Astrocyte (in vitro differentiated cells and primary cell): ENCODE measurements around the gene IGFALS. TPM values are rescaled to one million over a fixed set of nuclear protein-coding genes. Genes with fewer than 3 reads are reported as not detected.

Source experiments
- DNase-seq: peaks from one replicate; pipeline ENCODE4 v3.0.0-alpha.2; 2010; ENCODE audit warnings: low read depth
- FAIRE-seq: peaks from 2 replicates; lab custom pipeline; 2011; peaks lifted over from hg19 to GRCh38; lab: Jason Lieb, UNC
- H2AFZ ChIP-seq: 2 replicates; pipeline ENCODE4 v1.6.0; 2012; ENCODE audit warnings: low read depth, low read length, inconsistent platforms
- H3K27ac ChIP-seq: 2 replicates; pipeline ENCODE4 v1.5.1; 2011; ENCODE audit warnings: low read depth, low read length, inconsistent platforms
- H3K27me3 ChIP-seq: 2 replicates; pipeline ENCODE4 v1.6.0; 2011; ENCODE audit warnings: low read length, inconsistent platforms; ENCODE audit not compliant: insufficient read depth
- H3K36me3 ChIP-seq: 2 replicates; pipeline ENCODE4 v1.5.1; 2011; ENCODE audit warnings: low read length, inconsistent platforms; ENCODE audit not compliant: insufficient read depth
- H3K4me1 ChIP-seq: 2 replicates; pipeline ENCODE4 v1.5.1; 2011; ENCODE audit warnings: low read length, inconsistent platforms; ENCODE audit not compliant: insufficient read depth
- H3K4me2 ChIP-seq: 2 replicates; pipeline ENCODE4 v1.6.0; 2012; ENCODE audit warnings: low read length, inconsistent platforms
- H3K4me3 ChIP-seq: 2 replicates; pipeline ENCODE4 v1.5.1; 2011; ENCODE audit warnings: low read depth, mild to moderate bottlenecking, low read length, inconsistent platforms; ENCODE audit not compliant: insufficient read depth
- H3K79me2 ChIP-seq: 2 replicates; pipeline ENCODE4 v1.6.0; 2012; ENCODE audit warnings: mild to moderate bottlenecking, low read length, inconsistent platforms; ENCODE audit not compliant: insufficient read depth
- H3K9ac ChIP-seq: 2 replicates; pipeline ENCODE4 v1.6.0; 2012; ENCODE audit warnings: mild to moderate bottlenecking, low read length, inconsistent platforms
- H3K9me3 ChIP-seq: 2 replicates; pipeline ENCODE4 v1.5.1; 2012; ENCODE audit warnings: low read depth, mild to moderate bottlenecking, low read length, inconsistent platforms; ENCODE audit not compliant: insufficient read depth
- H4K20me1 ChIP-seq: 2 replicates; pipeline ENCODE4 v1.6.0; 2012; ENCODE audit warnings: low read length, inconsistent platforms; ENCODE audit not compliant: insufficient read depth
- H3K27ac Mint-ChIP-seq: one replicate; pipeline ENCODE4 v1.8.0; 2021; ENCODE audit warnings: mild to moderate bottlenecking, mixed read lengths; ENCODE audit not compliant: unreplicated experiment
- H3K27me3 Mint-ChIP-seq: one replicate; pipeline ENCODE4 v1.8.0; 2021; ENCODE audit warnings: low read depth, mixed read lengths; ENCODE audit not compliant: unreplicated experiment
- H3K36me3 Mint-ChIP-seq: one replicate; pipeline ENCODE4 v1.8.0; 2021; ENCODE audit warnings: low read depth, mixed read lengths; ENCODE audit not compliant: unreplicated experiment
- H3K4me1 Mint-ChIP-seq: one replicate; pipeline ENCODE4 v1.8.0; 2021; ENCODE audit warnings: low read depth, mixed read lengths; ENCODE audit not compliant: unreplicated experiment
- H3K4me3 Mint-ChIP-seq: one replicate; pipeline ENCODE4 v1.8.0; 2021; ENCODE audit warnings: mild to moderate bottlenecking, moderate library complexity, mixed read lengths; ENCODE audit not compliant: unreplicated experiment
- H3K9me3 Mint-ChIP-seq: one replicate; pipeline ENCODE4 v1.8.0; 2021; ENCODE audit warnings: mild to moderate bottlenecking, mixed read lengths; ENCODE audit not compliant: unreplicated experiment
- EZH2 ChIP-seq: IDR thresholded peaks from 2 replicates; pipeline ENCODE4 v1.6.1; 2012; ENCODE audit warnings: mild to moderate bottlenecking, low read length, inconsistent platforms; ENCODE audit not compliant: insufficient read depth
- total RNA-seq: library from RNA; stranded (reverse); gene quantifications from 2 replicates; pipeline ENCODE4 v1.2.1, GENCODE V29; 2021
- TF ChIP-seq, protein P1 (sequence below): IDR thresholded peaks from 2 replicates; pipeline ENCODE4 v1.5.1; 2011; ENCODE audit warnings: low read depth, mild to moderate bottlenecking, inconsistent platforms, low read length, moderate library complexity; ENCODE audit not compliant: insufficient read depth

IGFALS gene
- total RNA-seq, 1 donor from 2014 or later: not detected

DNA sequence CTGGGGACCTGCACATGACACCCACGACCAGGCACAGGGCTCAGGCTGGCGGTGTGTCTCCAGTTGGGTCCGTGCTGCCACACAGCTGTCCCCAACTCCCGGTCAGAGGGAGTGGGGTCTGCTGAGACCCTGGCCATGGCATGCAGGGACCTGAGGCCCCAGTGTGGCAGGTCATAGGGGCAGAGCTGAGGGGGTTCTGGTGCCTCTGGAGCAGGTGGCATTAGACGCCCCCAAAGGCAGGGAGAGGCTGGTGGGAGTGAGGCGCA is 6.5 kb downstream of the IGFALS start:
- no peaks in the 10 kb centered on the region for H3K36me3 Mint-ChIP-seq
- H3K27me3 ChIP-seq: no peaks in the 10 kb centered on the region
- no peaks in the 10 kb centered on the region for H3K4me1 Mint-ChIP-seq
- no peak overlapping the region for H3K4me2 ChIP-seq
- FAIRE-seq: no peak
- H3K9me3 ChIP-seq: no peaks in the 10 kb centered on the region
- no peak overlapping the region for H2AFZ ChIP-seq
- H3K27ac ChIP-seq: no peak overlapping the region
- no peaks in the 10 kb centered on the region for H3K27me3 Mint-ChIP-seq
- H3K4me3 ChIP-seq: no peak overlapping the region
- TF ChIP-seq EZH2: no peak
- TF ChIP-seq, protein P1, sequence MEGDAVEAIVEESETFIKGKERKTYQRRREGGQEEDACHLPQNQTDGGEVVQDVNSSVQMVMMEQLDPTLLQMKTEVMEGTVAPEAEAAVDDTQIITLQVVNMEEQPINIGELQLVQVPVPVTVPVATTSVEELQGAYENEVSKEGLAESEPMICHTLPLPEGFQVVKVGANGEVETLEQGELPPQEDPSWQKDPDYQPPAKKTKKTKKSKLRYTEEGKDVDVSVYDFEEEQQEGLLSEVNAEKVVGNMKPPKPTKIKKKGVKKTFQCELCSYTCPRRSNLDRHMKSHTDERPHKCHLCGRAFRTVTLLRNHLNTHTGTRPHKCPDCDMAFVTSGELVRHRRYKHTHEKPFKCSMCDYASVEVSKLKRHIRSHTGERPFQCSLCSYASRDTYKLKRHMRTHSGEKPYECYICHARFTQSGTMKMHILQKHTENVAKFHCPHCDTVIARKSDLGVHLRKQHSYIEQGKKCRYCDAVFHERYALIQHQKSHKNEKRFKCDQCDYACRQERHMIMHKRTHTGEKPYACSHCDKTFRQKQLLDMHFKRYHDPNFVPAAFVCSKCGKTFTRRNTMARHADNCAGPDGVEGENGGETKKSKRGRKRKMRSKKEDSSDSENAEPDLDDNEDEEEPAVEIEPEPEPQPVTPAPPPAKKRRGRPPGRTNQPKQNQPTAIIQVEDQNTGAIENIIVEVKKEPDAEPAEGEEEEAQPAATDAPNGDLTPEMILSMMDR: no peak
- H3K9ac ChIP-seq: no peak overlapping the region
- no peak for DNase-seq
- H4K20me1 ChIP-seq: peaks cover 34% of the 10 kb centered on the region
- H3K79me2 ChIP-seq: peaks cover 55% of the 10 kb centered on the region
- no peak overlapping the region for H3K27ac Mint-ChIP-seq
- peaks cover 2% of the 10 kb centered on the region for H3K36me3 ChIP-seq
- H3K4me1 ChIP-seq: peaks cover 4% of the 10 kb centered on the region
- no peak overlapping the region for H3K4me3 Mint-ChIP-seq
- no peaks in the 10 kb centered on the region for H3K9me3 Mint-ChIP-seq

DNA sequence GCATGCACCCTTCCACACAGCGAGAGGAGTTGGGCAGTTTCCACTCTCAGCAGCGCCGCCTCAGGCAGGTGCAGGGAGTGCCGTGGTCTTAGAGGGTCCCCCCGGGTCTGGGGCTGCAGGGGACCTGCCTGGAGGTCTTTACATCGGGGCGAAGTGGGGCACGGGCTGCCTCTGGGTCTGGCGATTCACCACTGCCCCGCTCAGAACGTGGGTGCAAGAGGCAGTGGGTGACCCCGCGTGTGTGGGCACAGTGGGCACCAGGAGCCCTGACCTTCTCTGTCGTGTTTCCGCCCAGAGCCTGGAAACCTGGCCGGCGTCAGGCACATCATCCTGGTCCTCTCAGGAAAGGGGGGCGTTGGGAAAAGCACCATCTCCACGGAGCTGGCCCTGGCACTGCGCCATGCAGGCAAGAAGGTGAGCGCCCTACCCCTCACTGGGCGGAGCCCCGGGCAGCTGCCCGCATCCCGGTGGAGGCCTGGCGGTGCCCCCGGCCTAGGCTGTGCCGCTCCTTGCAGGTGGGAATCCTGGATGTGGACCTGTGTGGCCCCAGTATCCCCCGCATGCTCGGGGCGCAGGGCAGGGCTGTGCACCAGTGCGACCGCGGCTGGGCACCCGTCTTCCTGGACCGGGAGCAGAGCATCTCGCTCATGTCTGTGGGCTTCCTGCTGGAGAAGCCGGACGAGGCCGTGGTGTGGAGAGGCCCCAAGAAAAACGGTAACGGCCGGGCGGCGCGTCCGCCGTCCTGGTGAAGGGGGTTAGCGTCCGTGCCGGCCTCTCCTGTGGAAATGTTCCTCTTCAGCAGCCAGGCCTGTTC is 7.1 kb downstream of the IGFALS start:
- Mint-ChIP-seq H3K27ac (no peak overlapping the region), H3K4me1 (peaks cover 4% of the 10 kb centered on the region), H3K9me3 (no peaks in the 10 kb centered on the region), H3K27me3 (no peaks in the 10 kb centered on the region), H3K36me3 (peaks cover 2% of the 10 kb centered on the region), H3K4me3 (no peak overlapping the region)
- peaks cover 60% of the 10 kb centered on the region for H3K79me2 ChIP-seq
- no peak overlapping the region for H3K27ac ChIP-seq
- H3K4me1 ChIP-seq: peaks cover 6% of the 10 kb centered on the region
- no peak for TF ChIP-seq EZH2
- TF ChIP-seq, protein P1: no peak
- FAIRE-seq (no peak), DNase-seq (no peak)
- no peaks in the 10 kb centered on the region for H3K27me3 ChIP-seq
- H4K20me1 ChIP-seq: peaks cover 39% of the 10 kb centered on the region
- no peak overlapping the region for H2AFZ ChIP-seq
- H3K36me3 ChIP-seq: peaks cover 2% of the 10 kb centered on the region
- no peak overlapping the region for H3K4me2 ChIP-seq
- no peaks in the 10 kb centered on the region for H3K9me3 ChIP-seq
- H3K4me3 ChIP-seq: no peak overlapping the region
- no peak overlapping the region for H3K9ac ChIP-seq

DNA sequence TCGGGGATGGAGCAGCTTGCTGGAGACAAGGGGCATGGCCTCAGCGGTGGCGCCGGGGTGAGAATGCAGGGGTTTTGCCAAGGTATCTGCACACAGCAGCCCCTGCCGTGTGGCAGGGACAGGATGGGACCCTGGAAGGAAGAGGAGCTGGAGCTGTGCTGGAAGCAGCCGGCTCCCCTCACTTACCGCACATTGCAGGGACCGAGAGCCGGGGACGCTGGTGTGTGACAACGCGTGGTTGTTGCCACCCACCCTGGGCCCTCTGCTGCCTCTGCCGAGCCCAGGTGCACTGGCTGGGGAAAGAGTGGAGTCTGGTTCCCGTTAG is 7.7 kb downstream of the IGFALS start:
- H3K36me3 Mint-ChIP-seq: peaks cover 2% of the 10 kb centered on the region
- Histone ChIP-seq H3K27ac (no peak overlapping the region), H3K4me2 (no peak overlapping the region), H3K79me2 (peaks cover 67% of the 10 kb centered on the region), H3K36me3 (peaks cover 2% of the 10 kb centered on the region), H3K4me1 (peaks cover 12% of the 10 kb centered on the region), H3K27me3 (no peaks in the 10 kb centered on the region), H3K9ac (no peak overlapping the region), H2AFZ (no peak overlapping the region), H3K4me3 (no peak overlapping the region), H4K20me1 (peaks cover 46% of the 10 kb centered on the region), H3K9me3 (no peaks in the 10 kb centered on the region)
- H3K27me3 Mint-ChIP-seq: no peaks in the 10 kb centered on the region
- peaks cover 9% of the 10 kb centered on the region for H3K4me1 Mint-ChIP-seq
- no peak overlapping the region for H3K27ac Mint-ChIP-seq
- FAIRE-seq: no peak
- H3K4me3 Mint-ChIP-seq: no peak overlapping the region
- TF ChIP-seq, protein P1: no peak
- no peak for TF ChIP-seq EZH2
- H3K9me3 Mint-ChIP-seq: no peaks in the 10 kb centered on the region
- no peak for DNase-seq
